Bone marrow (tissue), 2 donors: ENCODE measurements around the gene NCS1.
"Not testable (repeated sequence)": the region's sequence is repeated elsewhere in the genome, so short reads cannot be mapped to it uniquely, and the experiment has no call there.

Source experiments
- DNase-seq, 2 donors: peaks; one replicate each; lab custom pipeline; 2025; lab: John Stamatoyannopoulos, UW

Gene NCS1

DNA sequence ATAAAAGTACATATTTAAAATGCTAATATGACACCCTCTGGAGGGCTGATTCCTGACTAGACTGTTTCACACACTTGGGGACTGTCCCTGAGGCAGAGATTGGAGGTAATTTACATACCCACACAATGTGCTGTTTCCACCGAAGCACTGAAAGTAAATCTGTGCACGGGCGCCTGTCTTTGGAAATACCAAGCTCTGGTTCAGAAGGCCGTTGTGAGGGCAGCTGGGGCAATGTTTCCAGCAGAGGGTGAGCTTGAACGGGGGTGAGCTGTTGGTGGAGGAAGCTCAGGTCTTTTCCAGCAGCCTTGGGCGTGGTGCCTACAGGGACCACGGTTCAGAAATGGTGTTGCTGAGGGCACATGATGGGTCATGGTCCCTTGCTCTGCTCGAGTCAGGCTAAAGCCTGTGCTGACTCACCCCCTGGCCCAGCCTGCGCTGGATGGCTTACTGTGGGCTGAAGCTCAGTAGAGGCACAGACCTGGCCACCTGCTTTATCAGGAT is 67.6 kb downstream of the NCS1 start:
- DNase-seq, result no peak

DNA sequence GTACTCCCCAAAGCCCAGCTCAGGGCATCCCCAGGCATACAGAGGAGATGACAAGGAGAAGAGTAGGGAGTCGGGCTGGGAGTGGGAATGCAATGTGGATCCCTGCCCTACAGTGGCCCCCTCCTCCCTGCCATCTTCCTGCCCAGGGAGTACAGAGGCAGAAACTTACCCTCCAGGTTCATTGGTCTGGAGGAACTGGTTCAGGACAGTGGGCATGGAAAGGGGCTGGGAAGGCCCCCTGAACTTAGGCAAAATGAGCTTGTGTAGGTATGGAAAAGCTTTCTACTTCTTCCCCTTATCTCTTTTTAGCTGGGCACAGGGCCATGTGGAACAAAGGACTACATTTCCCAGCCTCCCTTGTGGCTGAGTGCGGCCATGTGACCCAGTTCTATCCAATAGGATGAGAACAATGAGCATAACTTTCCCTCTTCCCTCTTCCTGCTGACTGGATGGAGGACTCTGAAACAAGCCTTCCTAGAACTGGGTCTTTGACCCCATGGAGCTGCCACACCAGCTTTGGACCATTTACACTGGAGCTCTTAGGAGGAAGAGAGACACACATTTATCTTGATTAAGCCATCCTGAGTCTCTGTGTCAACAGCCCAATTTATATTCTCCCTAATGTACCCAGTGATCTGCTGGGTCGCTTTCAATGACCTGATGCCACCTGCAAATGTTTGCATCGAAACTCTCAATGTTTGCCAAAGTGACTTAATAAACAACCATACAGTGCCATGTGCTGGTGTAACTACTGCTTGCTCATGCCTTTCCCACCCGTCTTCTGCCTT is 68.4 kb downstream of the NCS1 start:
- DNase-seq, result peak in 1 of 2 donors; percentile 14

DNA sequence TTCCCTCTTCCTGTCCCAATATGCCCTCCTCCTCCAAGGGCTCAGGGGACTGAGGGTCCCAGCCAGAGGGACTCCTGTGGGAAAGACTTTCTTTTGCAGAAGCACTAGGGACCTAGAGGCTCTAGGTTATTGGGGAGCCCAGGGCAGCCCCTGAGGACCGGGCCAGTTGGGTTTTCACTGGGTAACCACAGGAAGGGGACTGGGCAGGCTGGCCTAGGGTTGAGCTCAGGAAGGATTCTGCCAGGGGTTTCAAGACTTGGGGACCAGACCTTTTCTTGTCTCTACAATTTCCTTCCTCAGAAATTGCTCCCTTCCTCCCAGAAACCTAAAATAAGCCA is 69.0 kb downstream of the NCS1 start:
- no peak for DNase-seq

DNA sequence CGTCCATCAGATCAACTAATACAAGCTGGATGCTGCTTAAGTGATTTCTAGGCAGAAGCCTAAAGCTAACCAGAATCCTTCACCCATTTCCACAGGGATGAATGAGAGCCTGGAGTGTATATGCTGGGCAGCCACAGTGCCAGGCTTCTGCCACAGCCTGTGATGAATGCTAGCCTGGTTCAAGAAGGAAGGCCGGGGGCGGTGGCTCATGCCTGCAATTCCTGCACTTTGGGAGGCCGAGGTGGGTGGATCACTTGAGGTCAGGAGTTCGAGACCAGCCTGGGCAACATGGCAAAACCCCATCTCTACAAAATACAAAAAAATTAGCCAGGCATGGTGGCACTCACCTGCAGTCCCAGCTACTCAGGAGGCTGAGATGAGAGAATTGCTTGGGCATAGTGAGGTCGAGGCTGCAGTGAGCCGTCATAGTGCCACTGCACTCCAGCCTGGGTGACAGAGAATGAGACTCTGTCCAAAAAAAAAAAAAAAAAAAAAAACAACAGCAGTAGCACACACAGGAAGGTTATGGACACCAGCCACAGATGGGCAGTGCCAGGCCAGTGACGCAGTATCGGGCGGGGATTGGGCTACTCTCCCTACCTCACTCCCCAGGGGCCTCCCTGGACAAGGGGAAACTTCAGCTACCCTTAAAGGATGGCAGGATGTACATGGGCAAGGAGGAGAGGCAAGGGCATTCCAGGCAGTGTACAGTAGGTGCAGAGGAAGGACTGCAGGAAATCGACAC is 70.2 kb downstream of the NCS1 start:
- DNase-seq, result no peak

DNA sequence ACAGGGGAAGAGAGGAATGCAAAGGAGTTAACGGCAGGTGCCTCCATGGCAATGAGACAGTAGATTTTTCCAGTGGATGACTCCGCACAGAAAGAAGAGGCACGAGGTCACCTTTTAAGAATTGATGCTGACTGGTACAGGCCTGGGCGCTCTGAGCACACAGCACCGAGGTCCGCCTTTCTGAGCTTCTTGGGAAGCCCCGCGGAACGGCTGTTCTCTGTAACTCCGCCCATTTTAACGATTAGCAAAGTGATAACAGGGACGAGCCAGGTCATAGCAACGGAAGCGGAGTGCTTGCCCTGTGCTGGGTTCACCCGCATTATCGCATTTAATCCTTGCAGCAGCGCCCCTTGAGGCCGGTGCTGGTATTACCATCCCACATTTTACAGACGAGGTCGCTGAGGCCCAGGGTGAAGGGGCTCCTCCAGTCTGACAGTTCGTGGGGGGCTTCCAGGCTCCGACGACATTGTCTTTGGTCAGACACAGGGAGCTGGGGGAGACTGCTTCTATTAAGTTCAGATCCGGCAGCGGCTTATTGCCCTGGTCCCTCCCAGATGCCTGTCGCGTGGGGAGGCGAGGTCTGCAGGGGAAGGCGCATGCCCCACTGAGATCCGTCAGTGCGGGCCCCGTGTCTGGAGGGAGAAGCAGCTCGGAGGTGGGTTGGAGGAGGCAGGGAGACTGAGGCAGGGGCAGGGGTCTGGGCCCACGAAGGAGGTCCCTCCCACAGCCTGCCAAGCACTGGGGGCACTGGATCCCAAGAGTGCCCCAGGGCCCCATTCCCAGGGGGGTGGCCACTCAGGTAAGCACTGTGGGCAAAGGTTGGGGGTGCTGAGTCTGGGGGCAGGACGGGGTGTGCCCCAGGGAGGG is 71.0 kb downstream of the NCS1 start:
- peak; percentile 11 to 19 for DNase-seq

DNA sequence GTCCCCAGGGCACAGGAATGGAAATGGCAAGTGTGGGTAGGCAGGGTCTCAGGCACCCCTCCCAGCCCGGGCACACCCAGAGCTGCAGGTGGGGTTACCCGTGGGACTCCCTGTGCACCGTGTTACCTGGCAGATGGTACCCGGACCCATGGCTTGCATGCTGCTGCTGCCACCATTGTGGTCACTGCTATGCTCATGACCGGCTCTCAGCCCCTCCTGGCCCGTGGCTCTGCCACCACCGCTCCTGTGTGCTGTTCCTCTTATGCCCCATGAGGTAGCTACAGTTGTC is 71.6 kb downstream of the NCS1 start:
- no peak for DNase-seq

DNA sequence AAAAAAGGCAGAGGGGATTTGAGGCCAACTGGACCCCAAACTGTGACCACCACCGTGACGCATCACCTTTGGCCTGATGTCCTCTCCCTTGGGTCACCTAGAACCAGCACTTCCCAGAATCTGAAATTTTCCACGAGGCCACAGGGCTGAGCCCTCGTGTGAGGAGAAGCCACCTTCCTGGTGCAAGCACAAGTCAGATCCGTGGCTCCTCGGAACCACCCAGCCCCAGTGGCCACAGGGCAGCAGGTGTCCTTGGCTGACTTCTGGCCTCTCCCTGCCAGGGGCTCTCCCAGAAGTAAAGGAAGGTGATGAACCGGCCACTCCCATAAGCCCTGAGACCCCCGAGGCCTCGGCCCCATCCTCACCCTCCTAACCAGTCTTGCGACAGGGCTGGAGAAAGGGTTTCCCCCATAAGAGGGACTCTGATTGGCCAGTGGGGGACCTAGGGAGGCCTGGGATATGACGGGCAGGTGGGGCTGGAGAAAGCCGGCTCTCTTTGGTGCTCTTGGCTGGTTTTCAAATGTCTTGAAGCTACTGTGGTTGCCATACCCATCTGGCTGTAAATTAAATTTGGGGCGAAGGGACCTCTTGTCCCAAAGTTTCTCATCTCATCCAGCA is 72.5 kb downstream of the NCS1 start:
- no peak for DNase-seq

DNA sequence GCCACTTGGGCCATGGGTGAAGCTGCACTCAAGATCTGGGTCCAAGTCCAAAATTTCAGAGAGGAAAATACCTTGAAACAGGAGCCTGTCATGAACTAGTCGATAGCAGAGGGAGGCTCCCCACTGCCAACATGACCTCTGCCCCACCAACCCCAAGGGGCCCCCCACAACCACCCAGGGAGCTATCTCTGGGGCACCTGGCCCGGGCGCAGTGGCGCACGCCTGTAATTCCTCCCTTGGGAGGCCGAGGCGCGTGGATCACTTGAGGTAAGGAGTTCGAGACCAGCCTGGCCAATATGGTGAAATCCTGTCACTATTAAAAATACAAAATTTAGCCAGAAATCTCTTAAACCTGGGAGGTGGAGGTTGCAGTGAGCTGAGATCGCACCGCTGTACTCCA is 73.3 kb downstream of the NCS1 start:
- no peak for DNase-seq

DNA sequence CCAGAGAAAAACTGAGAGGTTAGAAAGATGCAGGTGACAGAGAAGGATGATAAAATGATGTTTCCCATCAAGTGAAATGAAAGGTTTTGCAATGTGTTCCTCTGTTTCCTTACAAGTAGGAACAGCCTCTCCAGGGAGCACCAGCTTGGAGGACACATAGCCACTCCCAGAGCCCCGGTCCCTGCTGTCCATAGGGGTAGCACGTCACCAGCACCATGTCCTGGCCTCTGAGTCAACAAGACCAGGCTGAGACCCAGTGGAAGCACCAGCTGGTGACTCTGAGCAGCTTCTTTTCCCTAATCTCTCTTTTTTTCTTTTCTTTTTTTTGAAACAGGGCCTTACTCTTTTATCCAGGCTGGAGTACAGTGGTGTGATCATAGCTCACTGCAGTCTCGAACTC is 73.9 kb downstream of the NCS1 start:
- DNase-seq, result no peak

DNA sequence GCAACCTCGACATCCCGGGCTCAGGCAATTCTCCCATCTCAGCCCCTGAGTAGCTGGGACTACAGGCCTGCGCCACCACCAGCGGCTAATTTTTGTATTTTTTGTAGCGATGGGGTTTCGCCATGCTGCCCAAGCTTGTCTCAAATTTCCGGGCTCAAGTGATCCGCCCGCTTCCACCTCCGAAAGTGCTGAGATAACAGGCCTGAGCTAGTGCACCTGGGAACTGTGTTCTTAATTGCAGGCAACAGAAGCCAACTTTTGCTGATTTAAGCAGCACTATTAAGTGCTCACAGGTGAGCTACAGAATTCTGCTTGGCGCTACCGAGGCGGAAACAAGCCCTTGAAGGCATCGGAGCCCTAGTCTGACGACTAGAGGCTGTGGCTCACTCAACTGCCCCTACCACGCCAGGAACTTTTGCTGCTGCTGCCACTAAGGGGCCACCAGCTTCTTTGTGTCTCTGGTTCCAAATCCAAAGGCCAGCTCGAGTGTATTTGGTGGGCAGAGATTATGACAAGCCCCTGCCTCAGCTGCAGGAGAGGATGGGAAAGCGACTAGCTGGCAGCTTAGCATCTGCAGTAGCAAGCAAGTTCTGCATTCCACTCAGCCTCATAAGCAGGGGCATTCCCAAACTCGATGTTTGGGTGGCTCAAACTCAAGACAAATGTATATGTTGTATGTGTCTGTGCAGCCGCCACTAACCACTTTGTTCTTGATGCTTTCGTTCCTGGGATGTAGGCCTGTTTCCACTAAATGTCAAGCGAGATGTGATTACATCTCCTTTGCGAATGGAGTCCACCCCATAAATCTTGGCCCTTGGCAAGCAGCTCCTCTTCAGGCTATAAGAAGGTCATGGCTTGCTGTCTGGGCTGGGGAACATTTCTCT is 82.8 kb downstream of the NCS1 start:
- DNase-seq, result no peak

DNA sequence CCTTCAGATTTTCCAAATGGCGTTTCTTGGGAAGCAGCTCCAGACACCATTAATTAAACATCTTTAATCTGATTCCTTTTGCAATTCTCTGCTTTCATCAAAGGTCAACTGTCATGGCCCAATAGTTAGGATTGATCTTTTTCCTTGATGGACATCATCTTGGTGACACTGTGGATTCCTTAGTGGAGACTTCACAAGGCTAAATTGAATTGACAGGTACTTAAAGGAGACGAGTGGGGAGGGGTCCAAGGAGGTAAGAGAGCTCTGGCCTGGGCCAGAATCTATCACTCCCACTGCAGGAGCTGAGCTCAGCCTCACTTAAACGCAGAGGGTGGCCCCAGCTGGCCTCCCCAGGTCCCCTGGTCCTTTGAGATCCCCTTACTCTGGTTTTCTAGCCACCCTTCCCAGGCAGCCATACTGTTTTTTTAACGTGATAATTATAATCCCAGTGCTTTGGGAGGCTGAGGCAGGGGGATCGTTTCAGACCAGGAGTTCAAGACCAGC is 83.5 kb downstream of the NCS1 start:
- no peak for DNase-seq

DNA sequence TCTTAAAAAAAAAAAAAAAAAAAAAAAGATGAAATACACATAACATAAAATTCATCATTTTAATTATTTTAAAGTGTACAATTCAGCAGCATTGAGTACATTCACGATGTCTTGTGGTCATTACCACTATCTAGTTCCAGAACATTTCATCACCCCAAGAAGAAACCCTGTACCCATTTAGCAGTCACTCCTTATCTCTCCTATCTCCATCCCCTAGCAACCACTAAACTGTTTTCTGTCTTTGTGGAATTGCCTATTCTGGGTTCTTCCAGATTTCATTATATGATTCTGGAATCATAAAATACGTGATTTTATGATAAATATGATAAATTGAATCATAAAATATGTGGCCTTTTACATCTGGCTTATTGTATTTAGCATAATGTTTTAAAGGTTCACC is 84.4 kb downstream of the NCS1 start:
- DNase-seq, result no peak

DNA sequence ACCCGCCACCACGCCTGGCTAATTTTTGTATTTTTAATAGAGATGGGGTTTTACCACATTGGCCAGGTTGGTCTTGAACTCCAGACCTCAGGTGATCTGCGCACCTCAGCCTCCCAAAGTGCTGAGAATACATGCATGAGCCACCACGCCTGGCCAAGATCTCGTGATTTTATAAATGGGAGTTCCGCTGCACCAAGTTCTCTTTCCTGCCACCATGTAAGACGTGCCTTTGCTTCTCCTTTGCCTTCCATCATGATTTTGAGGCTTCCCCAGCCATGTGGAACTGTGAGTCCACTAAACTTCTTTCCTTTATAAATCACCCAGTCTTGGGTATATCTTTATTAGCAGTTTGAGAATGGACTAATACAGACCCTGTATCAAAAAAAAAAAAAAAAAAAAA is 85.9 kb downstream of the NCS1 start:
- DNase-seq, result not testable (repeated sequence)

DNA sequence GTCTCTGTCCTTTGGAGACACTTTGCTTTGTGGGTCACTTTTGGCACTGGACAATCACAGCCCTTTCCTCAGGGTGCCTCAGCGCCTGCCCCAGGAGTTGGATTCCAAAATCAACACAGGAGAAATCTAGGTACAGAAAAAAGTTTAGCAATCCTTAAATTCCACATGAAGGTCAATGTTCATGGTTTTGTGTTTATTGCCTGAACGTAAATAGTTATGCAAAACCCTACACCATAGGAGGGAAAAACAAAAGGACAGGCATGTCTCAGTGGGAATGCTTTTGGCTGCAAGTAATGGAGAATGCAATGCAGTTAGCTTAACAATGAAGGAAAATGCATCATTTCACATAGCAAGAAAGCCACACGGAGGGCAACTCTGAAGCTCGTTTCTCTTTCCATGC is 86.8 kb downstream of the NCS1 start:
- no peak for DNase-seq

DNA sequence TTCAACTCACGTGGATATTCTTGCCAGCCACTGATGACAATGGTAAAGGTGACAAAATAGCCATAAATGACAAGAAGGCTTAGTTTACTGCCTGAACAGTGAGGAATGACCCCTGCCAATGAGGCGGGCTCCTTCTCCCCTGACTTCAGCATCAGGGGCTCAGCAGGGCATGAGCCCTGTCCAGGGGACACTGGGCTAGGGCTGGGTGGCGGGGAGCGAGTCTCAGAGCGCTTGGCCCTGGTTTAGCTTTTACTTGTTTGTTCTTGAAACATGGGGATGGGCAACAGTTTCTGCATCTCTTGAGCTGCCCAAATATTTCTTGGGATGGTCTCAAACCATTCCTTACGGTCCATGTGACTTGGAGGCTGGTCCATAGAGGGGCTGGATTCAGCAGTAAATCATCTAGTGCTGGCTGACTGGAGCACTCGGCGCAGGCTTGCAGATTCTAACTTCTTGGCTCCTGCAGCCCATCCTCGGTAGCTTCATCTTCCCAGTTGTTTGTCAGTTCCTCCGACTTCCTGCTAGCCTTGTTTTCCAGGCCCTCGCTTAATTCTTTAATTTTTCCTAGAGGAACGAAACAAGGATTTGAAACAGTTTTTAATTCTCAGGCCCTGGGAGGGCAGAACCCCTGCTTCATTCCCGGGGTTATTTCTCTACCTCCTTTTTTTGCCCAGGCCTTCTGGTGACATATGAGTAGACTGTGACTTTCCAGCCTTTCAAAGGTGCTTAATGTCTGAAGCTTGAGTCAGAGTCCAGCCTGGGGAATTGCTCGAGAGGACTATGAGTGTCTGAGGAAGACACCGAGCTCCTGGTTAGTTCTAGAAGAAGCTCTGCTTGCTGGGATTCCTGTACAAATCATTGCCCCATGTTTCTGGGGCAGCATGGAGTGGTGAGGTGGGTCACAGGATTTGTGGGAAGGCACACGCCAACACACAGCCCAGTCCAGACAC is 88.9 kb downstream of the NCS1 start:
- no peak for DNase-seq

DNA sequence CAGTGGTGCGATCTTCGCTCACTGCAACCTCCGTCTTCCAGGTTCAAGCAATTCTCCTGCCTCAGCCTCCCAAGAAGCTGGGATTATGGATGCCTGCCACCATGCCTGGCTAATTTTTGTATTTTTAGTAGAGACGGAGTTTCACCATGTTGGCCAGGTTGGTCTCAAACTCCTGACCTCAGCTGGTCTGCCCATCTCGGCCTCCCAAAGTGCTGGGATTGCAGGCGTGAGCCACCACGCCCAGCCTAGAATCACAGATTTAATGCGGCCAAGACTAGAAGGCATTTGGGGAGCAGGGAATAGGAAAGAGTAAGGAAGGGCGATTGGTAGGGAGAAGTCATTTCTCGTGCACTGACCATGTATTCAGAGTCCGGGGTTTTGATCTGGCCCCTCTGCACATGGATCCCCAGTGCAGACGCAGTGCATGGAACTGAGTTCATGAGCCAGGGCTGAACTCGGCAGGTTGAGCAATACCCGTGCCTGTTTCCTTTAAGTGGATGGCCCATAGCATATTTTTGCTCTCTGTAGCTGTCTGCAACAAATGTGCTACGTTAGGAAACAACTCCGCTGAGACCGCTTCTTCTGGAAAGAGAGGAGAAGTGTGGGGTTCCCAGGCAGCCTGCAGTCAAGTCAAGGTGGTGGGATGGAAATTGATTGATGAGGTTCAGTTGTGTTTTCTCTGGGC is 90.0 kb downstream of the NCS1 start:
- DNase-seq, result no peak

DNA sequence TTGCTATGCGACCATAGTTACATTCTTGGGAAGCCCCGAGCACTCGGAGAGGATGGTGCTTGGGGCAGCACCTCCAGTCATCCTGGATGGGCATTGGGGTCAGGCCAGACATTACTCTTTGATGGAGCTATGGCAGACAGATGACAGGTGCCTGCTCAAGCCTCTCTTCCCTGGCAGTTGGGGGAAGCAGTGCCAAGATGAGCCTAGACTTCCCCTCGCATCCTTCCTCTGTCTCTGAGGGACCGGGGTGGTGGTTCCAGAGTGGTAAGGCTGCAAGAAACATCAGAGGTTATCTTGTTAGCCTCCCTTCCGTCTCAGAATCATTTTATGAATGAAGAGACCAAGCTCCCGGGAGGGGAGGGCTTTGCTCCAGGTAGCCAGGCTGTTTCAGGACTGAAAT is 90.6 kb downstream of the NCS1 start:
- DNase-seq, result no peak

DNA sequence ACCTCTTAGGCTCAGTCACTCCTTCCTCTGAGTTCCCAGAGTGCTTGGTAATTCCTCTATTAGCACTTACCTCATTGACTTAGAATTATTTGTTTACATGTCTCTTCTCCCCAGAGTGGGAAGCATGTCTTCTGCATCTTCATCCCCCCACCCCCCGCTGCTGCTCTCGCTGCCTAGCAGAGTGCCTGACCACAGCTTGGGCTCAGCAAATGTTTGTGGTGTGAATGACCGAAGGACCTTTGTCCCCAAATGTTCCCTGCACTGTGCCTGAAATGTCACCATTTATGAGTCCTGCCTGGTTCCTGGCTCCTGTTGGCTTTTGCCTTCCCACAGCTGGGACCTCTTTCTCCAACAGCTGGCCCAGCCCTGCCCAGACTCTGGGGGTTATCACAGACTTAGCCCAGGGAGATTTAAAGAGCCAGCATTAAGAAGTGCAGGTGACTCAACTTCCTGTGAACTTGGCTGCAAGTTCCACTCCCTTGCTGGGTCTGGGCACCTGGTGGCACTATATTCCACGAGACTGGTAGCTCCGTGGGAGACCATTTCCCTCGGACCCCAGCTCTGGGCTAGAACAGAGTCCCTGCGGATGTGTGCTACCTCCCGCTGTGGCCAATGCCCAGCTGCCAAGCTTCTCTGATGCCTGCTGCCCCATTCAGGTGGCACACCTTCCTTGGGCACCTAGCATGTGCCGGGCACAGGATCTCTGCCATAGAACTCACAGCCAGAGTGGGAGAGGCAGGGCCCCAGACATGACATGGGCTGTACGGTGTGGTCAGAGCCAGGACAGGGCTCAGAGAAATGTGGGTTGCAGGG is 91.6 kb downstream of the NCS1 start:
- no peak for DNase-seq
